Endothelial cell of umbilical vein (primary cell): ENCODE data around the gene LOXL4. TPM values are rescaled to one million over a fixed set of nuclear protein-coding genes. Genes with fewer than 3 reads are reported as not detected.

Experiments used
- BruUV-seq: library from RNA; stranded (reverse); fragments of 400-500 nt; replicated peaks from 2 replicates; lab custom pipeline; 2021; lab: Mats Ljungman, UMichigan
- CTCF ChIA-PET: fragments of 300-600, 350-600 bp; sonication (Branson Sonifier 250); formaldehyde crosslinking; loops from one replicate; lab custom pipeline; 2021; ENCODE audit warnings: antibody characterized with exemption, inconsistent platforms; lab: Charles Lee
- POLR2A ChIA-PET: fragments of 300-600, 350-600 bp; sonication (Branson Sonifier 250); formaldehyde crosslinking; loops from one replicate; lab custom pipeline; 2021; ENCODE audit warnings: antibody characterized with exemption, inconsistent platforms; lab: Charles Lee
- DNase-seq: peaks from one replicate; pipeline ENCODE4 v3.0.0-alpha.2; 2011; ENCODE audit warnings: low read depth, low spot score
- FAIRE-seq: peaks from 2 replicates; lab custom pipeline; 2011; peaks lifted over from hg19 to GRCh38; lab: Jason Lieb, UNC
- H2AFZ ChIP-seq: 2 replicates; pipeline ENCODE4 v1.6.0; 2012; ENCODE audit warnings: low read depth, low read length, control low read depth, inconsistent platforms
- H3K27ac ChIP-seq: 2 replicates; pipeline ENCODE4 v1.5.1; 2011; ENCODE audit warnings: low read depth, mild to moderate bottlenecking, control low read depth, low read length, moderate library complexity; ENCODE audit not compliant: insufficient read depth
- H3K27me3 ChIP-seq, 2 experiments: 2 replicates each; pipeline versions ENCODE4 v1.6.0 to v1.6.1; 2011; ENCODE audit warnings: low read length in 2 of 2, mixed read lengths in 1 of 2; ENCODE audit not compliant: control insufficient read depth in 2 of 2, insufficient read depth in 2 of 2
- H3K36me3 ChIP-seq, 2 experiments: 2 replicates in 1 of 2; 3 replicates in 1 of 2; pipeline ENCODE4 v1.5.1; 2011; ENCODE audit warnings: low read length in 2 of 2, mild to moderate bottlenecking in 1 of 2, moderate library complexity in 1 of 2; ENCODE audit not compliant: control insufficient read depth in 2 of 2, insufficient read depth in 2 of 2; ENCODE audit errors: extremely low read depth in 1 of 2
- H3K4me1 ChIP-seq: 3 replicates; pipeline ENCODE4 v1.5.1; 2011; ENCODE audit warnings: mild to moderate bottlenecking, low read length; ENCODE audit not compliant: control insufficient read depth, insufficient read depth; ENCODE audit errors: extremely low read depth
- H3K4me2 ChIP-seq: 2 replicates; pipeline ENCODE4 v1.6.1; 2011; ENCODE audit warnings: low read length, control low read depth, mixed read lengths; ENCODE audit not compliant: insufficient read depth
- H3K4me3 ChIP-seq, 3 experiments: fragments of 200-600 bp in 1 of 3; sonication (generic), shearing (Covaris generic) in 1 of 3; replicated peaks in 1 of 3; 2 replicates each; pipeline ENCODE4 v1.5.1; 2011 to 2016; ENCODE audit warnings: control low read depth in 3 of 3, low read length in 3 of 3, mild to moderate bottlenecking in 2 of 3, inconsistent platforms in 1 of 3, low read depth in 1 of 3, moderate library complexity in 1 of 3; ENCODE audit not compliant: insufficient read depth in 1 of 3
- H3K79me2 ChIP-seq: 2 replicates; pipeline ENCODE4 v1.6.0; 2012; ENCODE audit warnings: low read length, inconsistent platforms; ENCODE audit not compliant: control insufficient read depth, insufficient read depth
- H3K9ac ChIP-seq: replicated peaks from 2 replicates; pipeline ENCODE3; 2011; ENCODE audit warnings: low read length, control low read depth; ENCODE audit not compliant: insufficient read depth; ENCODE audit errors: extremely low read depth
- H3K9me1 ChIP-seq: replicated peaks from 3 replicates; pipeline ENCODE4 v1.6.0; 2011; ENCODE audit warnings: mild to moderate bottlenecking, low read length; ENCODE audit not compliant: control insufficient read depth, insufficient read depth; ENCODE audit errors: extremely low read depth
- H3K9me3 ChIP-seq: replicated peaks from 2 replicates; pipeline ENCODE4 v1.5.1; 2012; ENCODE audit warnings: low read length, inconsistent platforms; ENCODE audit not compliant: control insufficient read depth, insufficient read depth
- H4K20me1 ChIP-seq: replicated peaks from 2 replicates; pipeline ENCODE3; 2011; ENCODE audit warnings: mild to moderate bottlenecking, low read length; ENCODE audit not compliant: control insufficient read depth, insufficient read depth; ENCODE audit errors: extremely low read depth
- CTCF ChIP-seq, 2 donors: IDR thresholded peaks; 1 replicate in 1 of 2; 2 replicates in 1 of 2; pipeline ENCODE4 v1.5.1; 2011; ENCODE audit warnings: low read length in 2 of 2, mild to moderate bottlenecking in 2 of 2, moderate library complexity in 2 of 2, control low read depth in 1 of 2, inconsistent platforms in 1 of 2, low read depth in 1 of 2; ENCODE audit not compliant: insufficient read depth in 1 of 2; ENCODE audit errors: extremely low read depth in 1 of 2
- EZH2 ChIP-seq: IDR thresholded peaks from 2 replicates; pipeline ENCODE4 v1.6.1; 2012; ENCODE audit warnings: borderline replicate concordance, low read depth, mild to moderate bottlenecking, moderate library complexity, low read length, inconsistent platforms; ENCODE audit not compliant: severe bottlenecking
- FOS ChIP-seq: IDR thresholded peaks from 2 replicates; pipeline ENCODE4 v1.6.1; 2011; ENCODE audit warnings: mild to moderate bottlenecking, low read length, moderate library complexity, borderline replicate concordance; ENCODE audit not compliant: insufficient read depth
- GATA2 ChIP-seq: IDR thresholded peaks from 2 replicates; pipeline ENCODE4 v1.7.0; 2011; ENCODE audit warnings: low read depth, mild to moderate bottlenecking, moderate library complexity, mixed read lengths, low read length; ENCODE audit not compliant: insufficient read length, insufficient read depth
- JUN ChIP-seq: IDR thresholded peaks from 2 replicates; pipeline ENCODE4 v1.6.1; 2011; ENCODE audit warnings: borderline replicate concordance, low read depth; ENCODE audit not compliant: insufficient read length, insufficient read depth
- MAX ChIP-seq: IDR thresholded peaks from 2 replicates; pipeline ENCODE4 v1.6.1; 2011; ENCODE audit not compliant: insufficient read depth, insufficient read length
- MYC ChIP-seq: IDR thresholded peaks from one replicate; pipeline ENCODE4 v1.6.1; 2011; ENCODE audit warnings: mild to moderate bottlenecking, low read depth, low read length
- POLR2A ChIP-seq: IDR thresholded peaks from 2 replicates; pipeline ENCODE4 v1.6.1; 2012; ENCODE audit warnings: low read depth, mild to moderate bottlenecking, control low read depth, low read length
- POLR2AphosphoS5 ChIP-seq: IDR thresholded peaks from 2 replicates; pipeline ENCODE4 v1.6.1; 2012; ENCODE audit warnings: low read depth, mild to moderate bottlenecking, control low read depth, low read length, moderate library complexity; ENCODE audit not compliant: insufficient read depth
- dilution Hi-C: fragments of 300-500 bp; cut with MboI; formaldehyde crosslinking; loops from one replicate; pipeline ENCODE4 v1.15.0; 2019; ENCODE audit warnings: low sequenced_read_pairs; ENCODE audit not compliant: extremely low pct_ligation_motif_present
- intact Hi-C: fragments of 100-400 bp; cut with micrococcal nuclease; formaldehyde crosslinking; loops from one replicate; pipeline ENCODE4 v1.10.0; 2022
- polyA plus RNA-seq, 4 experiments: library from polyadenylated mRNA; depleted of rRNA in 3 of 4; stranded (reverse) in 3 of 4; unstranded in 1 of 4; fragments of >200 nt; gene quantifications; 2 replicates each; pipeline versions ENCODE4 v1.2.1 to v1.2.3, GENCODE V29; 2011 to 2012; ENCODE audit warnings: missing spikeins in 1 of 4
- total RNA-seq: library from RNA; stranded (reverse); gene quantifications from 2 replicates; pipeline ENCODE4 v1.2.3, GENCODE V29; 2021

Gene LOXL4
- total and polyA plus RNA-seq, 2 donors (not counting 3 experiments of a cell fraction or from before 2014, with no cell fraction given): 1.4 to 1.9 TPM

GRCh38 chr10:98273057-98273850 is 5.3 kb upstream of the LOXL4 start:
- intact Hi-C loops (no loop called here), dilution Hi-C loops (no loop called here)
- DNase-seq (no peak), FAIRE-seq (no peak)
- H3K27me3 ChIP-seq: peaks cover 2 to 3% of the 10 kb centered on the region in 2 experiments
- no peak overlapping the region for H3K9ac ChIP-seq
- no peaks in the 10 kb centered on the region for H3K9me1 ChIP-seq
- POLR2A ChIA-PET: no interaction called here
- no peaks in the 10 kb centered on the region for H3K36me3 ChIP-seq
- TF ChIP-seq MYC (no peak), MAX (no peak), EZH2 (no peak), POLR2A (no peak), CTCF (IDR thresholded peaks at IDR 0.05; ENCODE audit: extremely low read depth in 1 of 2, insufficient read depth in 1 of 2, low read depth in 1 of 2, low read length in 2 of 2) (no peak), JUN (no peak), GATA2 (no peak), FOS (no peak), POLR2AphosphoS5 (no peak)
- peaks cover 17% of the 10 kb centered on the region for H3K4me1 ChIP-seq
- H3K4me2 ChIP-seq: no peak overlapping the region
- CTCF ChIA-PET: interaction anchor here (0.6 to 1.2 kb wide), 2 partner anchors 14 to 146 kb away, joined by 3 read pairs; no protein-coding TSS in a partner anchor
- no peaks in the 10 kb centered on the region for H3K9me3 ChIP-seq
- BruUV-seq: no TSS peak
- H2AFZ ChIP-seq: no peak overlapping the region
- H3K79me2 ChIP-seq: no peaks in the 10 kb centered on the region
- no peak overlapping the region for H3K27ac ChIP-seq
- H3K4me3 ChIP-seq: no peak overlapping the region
- no peaks in the 10 kb centered on the region for H4K20me1 ChIP-seq
